K562 (cell line): ENCODE results near the gene RIPPLY3. TPM values are rescaled to one million over a fixed set of nuclear protein-coding genes. Genes with fewer than 3 reads are reported as not detected.

Experiments
- BCLAF1 ChIP-seq, 2 experiments: fragments of 450-650 bp in 1 of 2; IDR thresholded peaks; 2 replicates each; pipeline ENCODE4 v1.6.1; 2011 to 2017; ENCODE audit warnings: low read depth in 2 of 2, antibody characterized with exemption in 1 of 2, borderline replicate concordance in 1 of 2, low read length in 1 of 2, mild to moderate bottlenecking in 1 of 2, mixed read lengths in 1 of 2; ENCODE audit not compliant: control insufficient read depth in 1 of 2
- FOXK2 ChIP-seq, 2 experiments: fragments of 450-650 bp; IDR thresholded peaks in 1 of 2; conservative IDR thresholded peaks in 1 of 2; 2 replicates each; pipeline ENCODE4 v1.6.1; 2016; ENCODE audit warnings: low read depth in 2 of 2, mild to moderate bottlenecking in 1 of 2
- FOXO4 ChIP-seq: fragments of 450-650 bp; formaldehyde crosslinking; IDR thresholded peaks from 2 replicates; pipeline ENCODE4 v1.4.0; 2020; ENCODE audit warnings: mild to moderate bottlenecking, moderate library complexity
- HEY1 ChIP-seq: fragments of 250-450 bp; sonication (Bioruptor Pico); IDR thresholded peaks from 2 replicates; pipeline ENCODE4 v1.5.0; 2020; ENCODE audit warnings: mild to moderate bottlenecking, moderate library complexity, borderline replicate concordance
- MITF ChIP-seq: IDR thresholded peaks from 2 replicates; pipeline ENCODE4 v1.6.1; 2014; ENCODE audit warnings: antibody characterized with exemption
- NR2C1 ChIP-seq, 2 experiments: fragments of 450-650 bp; IDR thresholded peaks; 2 replicates each; pipeline ENCODE4 v1.6.1; 2017; ENCODE audit warnings: mild to moderate bottlenecking in 2 of 2, antibody characterized with exemption in 1 of 2, inconsistent platforms in 1 of 2, missing compliant biosample characterization in 1 of 2, missing genetic modification characterization in 1 of 2
- REST ChIP-seq, 2 experiments: fragments of 450-650 bp; formaldehyde crosslinking in 1 of 2; IDR thresholded peaks; 2 replicates each; pipeline versions ENCODE4 v1.4.0 to v1.6.1; 2014 to 2020; ENCODE audit warnings: mild to moderate bottlenecking in 2 of 2, borderline replicate concordance in 1 of 2, low read depth in 1 of 2
- SP1 ChIP-seq: sonication (generic); formaldehyde crosslinking; IDR thresholded peaks from 2 replicates; pipeline ENCODE4 v1.8.1; 2022; ENCODE audit warnings: mild to moderate bottlenecking, missing genetic modification reagents
- TBL1XR1 ChIP-seq, 2 experiments: IDR thresholded peaks; 2 replicates each; pipeline ENCODE4 v1.6.1; 2012; ENCODE audit warnings: improper control_type of control experiment in 2 of 2, low read length in 2 of 2, mild to moderate bottlenecking in 1 of 2
- TOE1 ChIP-seq, 2 experiments: fragments of 450-650 bp in 1 of 2; sonication (generic) in 1 of 2; formaldehyde crosslinking in 1 of 2; IDR thresholded peaks; 2 replicates each; pipeline versions ENCODE4 v1.7.1 to v1.8.0; 2016 to 2022; ENCODE audit warnings: borderline replicate concordance in 2 of 2, mild to moderate bottlenecking in 2 of 2, antibody characterized with exemption in 1 of 2, inconsistent platforms in 1 of 2, low read depth in 1 of 2, missing genetic modification reagents in 1 of 2, moderate library complexity in 1 of 2
- ZNF347 ChIP-seq: fragments of 450-650 bp; formaldehyde crosslinking; IDR thresholded peaks from 2 replicates; pipeline ENCODE4 v1.4.0; 2020; ENCODE audit warnings: low read depth, mild to moderate bottlenecking, moderate library complexity
- polyA plus RNA-seq, 8 experiments: library from polyadenylated mRNA; depleted of rRNA in 4 of 8; stranded (reverse) in 5 of 8; unstranded in 3 of 8; fragments of >200 nt; fragmentation: Nextera tagmentation in 2 of 8; fragmentation: Illumina TruSeq in 1 of 8; extraction: Ambion mirVana in 2 of 8; extraction: Trizol in 1 of 8; gene quantifications; 2 replicates each; pipeline versions ENCODE4 v1.2.1 to v1.2.3, GENCODE V29; 2011 to 2014; ENCODE audit warnings: inconsistent platforms in 1 of 8, missing spikeins in 1 of 8
- total RNA-seq, 7 experiments: library from RNA; depleted of rRNA in 6 of 7; stranded (reverse); fragments of >200 nt in 6 of 7; fragmentation: Illumina TruSeq in 2 of 7; extraction: Trizol in 2 of 7; gene quantifications; 2 replicates each; pipeline versions ENCODE4 v1.2.1 to v1.2.3, GENCODE V29; 2011 to 2021; ENCODE audit warnings: low replicate concordance in 1 of 7

The RIPPLY3 gene
- total and polyA plus RNA-seq, 9 of the 15 experiments (the other 6 are each of a cell fraction or from before 2014, with no cell fraction given), result not detected

- TF ChIP-seq FOXO4 (CRISPR knock-in tag), result no peak
- no peak for TF ChIP-seq TBL1XR1 (IDR thresholded peaks at IDR 0.05; ENCODE audit: low read length in 2 of 2)
- TF ChIP-seq HEY1, result no peak
- no peak for TF ChIP-seq BCLAF1 (IDR thresholded peaks at IDR 0.05; ENCODE audit: borderline replicate concordance in 1 of 2, control insufficient read depth in 1 of 2, low read depth in 2 of 2, low read length in 1 of 2)
- TF ChIP-seq FOXK2 (conservative IDR thresholded peaks at IDR 0.05 in 1 of 2, IDR thresholded peaks at IDR 0.05 in 1 of 2; ENCODE audit: low read depth in 2 of 2), result peak; percentile 69 to 84; a peak in 3 of 4 replicates
- TF ChIP-seq ZNF347 (CRISPR knock-in tag), result no peak
- TF ChIP-seq NR2C1 (IDR thresholded peaks at IDR 0.05), result no peak
- no peak for TF ChIP-seq NR2C1 (tag; IDR thresholded peaks at IDR 0.05)
- no peak for TF ChIP-seq MITF
- TF ChIP-seq TOE1 (IDR thresholded peaks at IDR 0.05; ENCODE audit: borderline replicate concordance), result no peak
- no peak for TF ChIP-seq TOE1 (CRISPR knock-in tag; IDR thresholded peaks at IDR 0.05; ENCODE audit: borderline replicate concordance, low read depth)
- TF ChIP-seq SP1 (CRISPR knock-in tag), result no peak
- peak; percentile 49 for TF ChIP-seq REST (IDR thresholded peaks at IDR 0.05; ENCODE audit: borderline replicate concordance)
- TF ChIP-seq REST (CRISPR knock-in tag; IDR thresholded peaks at IDR 0.05; ENCODE audit: low read depth), result no peak
Measured at GRCh38 chr21:37060296-37060695, 53.8 kb downstream of the RIPPLY3 start (continued).
